Right ventricle myocardium superior (tissue), 1 donor: ENCODE measurements around the gene GPR27. TPM values are rescaled to one million over a fixed set of nuclear protein-coding genes. Genes with fewer than 3 reads are reported as not detected.

Source experiments
- ATAC-seq: fragments of 200-7000 bp; cut with Tn5 transposase; one replicate; pipeline ENCODE4 v1.9.1; 2020; ENCODE audit warnings: mild to moderate bottlenecking; ENCODE audit not compliant: poor library complexity
- DNase-seq: peaks from one replicate; pipeline ENCODE4 v3.0.0-alpha.2; 2020
- intact Hi-C: fragments of 100-400 bp; cut with DNase I; formaldehyde crosslinking; loops from one replicate; pipeline ENCODE4 v1.11.2; 2022
- total RNA-seq: library from RNA; stranded (reverse); fragmentation: NEBNext Ultra II Directional; extraction: Animal tissue kit (Norgen Biotek cat#: 25700); gene quantifications from one replicate; pipeline ENCODE4 v1.2.1, GENCODE V29; 2021
- donor health status: DM: no; HTN: yes; CAD: no; lungs with severe emphysema.

The GPR27 gene
- total RNA-seq, 1 donor from 2014 or later = 3.7 TPM

GRCh38 chr3:71779674-71780377, 26.2 kb downstream of the GPR27 start:
- DNase-seq = no peak
- intact Hi-C loops = no loop called here
- ATAC-seq = no peak

DNA sequence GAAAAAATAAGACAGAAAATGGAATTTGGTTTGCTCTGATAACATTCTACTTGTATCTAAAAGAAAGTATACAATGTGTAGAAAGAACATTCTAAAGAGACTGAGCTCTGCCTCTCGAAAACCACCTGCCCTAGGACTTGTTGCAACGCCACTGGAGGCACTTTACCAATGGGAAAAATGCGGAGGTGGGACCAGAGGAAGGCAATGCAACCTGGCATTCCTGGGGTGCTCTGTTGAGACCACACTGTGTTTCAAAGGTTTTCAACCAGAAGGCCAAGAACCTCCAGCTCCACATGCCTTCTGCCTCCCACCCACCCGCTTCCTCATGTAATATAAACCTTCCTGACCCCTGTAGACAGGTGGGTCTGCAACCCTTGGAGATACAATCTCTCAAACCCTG, 26.8 kb downstream of the GPR27 start:
- ATAC-seq (no peak), DNase-seq (no peak)
- intact Hi-C loops = no loop called here

DNA sequence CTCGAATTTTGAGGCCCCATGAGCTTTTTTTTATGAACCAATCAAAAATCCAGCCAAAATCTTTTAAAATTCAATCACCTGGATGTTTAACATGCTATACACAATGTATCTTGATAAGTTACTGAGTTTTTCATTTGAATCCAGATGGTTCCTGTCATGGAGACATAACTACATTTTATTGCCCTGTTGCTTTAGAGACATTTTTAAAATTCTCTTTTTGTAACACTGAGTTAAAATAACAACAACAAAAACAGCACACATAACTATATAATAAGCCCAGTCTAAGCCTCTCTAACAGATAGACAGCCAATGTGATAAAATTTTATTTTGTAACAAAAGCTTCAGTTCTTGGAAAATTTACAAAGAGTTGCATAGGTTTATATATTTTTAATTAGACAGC, 29.5 kb downstream of the GPR27 start:
- DNase-seq = no peak
- ATAC-seq = no peak
- intact Hi-C loops = no loop called here

- intact Hi-C loops = no loop called here
- ATAC-seq (no peak), DNase-seq (no peak)
These were observed 30.7 kb downstream of the GPR27 start for GRCh38 chr3:71784201-71784913.

DNA sequence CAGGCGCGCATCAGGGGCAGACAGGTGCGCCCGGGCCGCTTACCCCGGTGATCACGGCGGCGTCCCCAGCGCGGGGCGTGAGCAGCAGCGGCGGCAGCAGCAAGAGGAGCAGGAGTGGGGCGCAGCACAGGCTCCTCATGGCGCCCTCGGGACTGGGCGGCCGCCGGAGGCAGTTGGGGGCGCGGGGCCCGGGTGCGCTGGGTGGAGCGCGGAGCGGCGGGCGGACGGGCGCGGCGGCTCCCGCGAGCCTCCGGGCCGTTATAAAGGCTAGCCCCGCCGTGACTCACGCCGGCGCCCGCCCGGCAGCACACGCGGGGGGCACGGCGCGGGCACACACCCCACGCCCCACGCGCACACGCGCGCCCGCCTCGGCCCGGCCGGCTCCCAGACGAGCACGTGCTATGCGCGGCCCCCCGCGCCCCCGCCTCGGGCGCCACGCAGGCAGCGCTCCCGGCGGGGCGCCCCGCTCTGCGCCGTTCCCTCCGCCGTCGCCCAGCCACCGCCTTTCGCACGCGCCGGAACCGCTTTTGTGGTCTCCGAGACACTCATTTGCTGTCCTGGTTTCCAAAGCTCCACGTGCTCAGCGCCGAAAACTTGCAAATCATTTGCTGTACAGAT, 31.4 kb downstream of the GPR27 start, which contains the start of gene PROK2:
TSS of gene PROK2 (minus strand) at position 235 of the 618 bp plus-strand sequence. CDS start at position 139, 96 bp downstream.
- DNase-seq (no peak), ATAC-seq (no peak)
- intact Hi-C loops = no loop called here

GRCh38 chr3:71785532-71786216, 32.0 kb downstream of the GPR27 start:
- ATAC-seq = no peak
- DNase-seq = no peak
- intact Hi-C loops = no loop called here

GRCh38 chr3:71786217-71786549, 32.5 kb downstream of the GPR27 start:
- ATAC-seq (no peak), DNase-seq (no peak)
- intact Hi-C loops = no loop called here

GRCh38 chr3:71786551-71786950, 32.9 kb downstream of the GPR27 start:
- DNase-seq (no peak), ATAC-seq (no peak)
- intact Hi-C loops = no loop called here

- ATAC-seq (no peak), DNase-seq (no peak)
- intact Hi-C loops = no loop called here
These were observed 34.3 kb downstream of the GPR27 start for GRCh38 chr3:71787851-71788405.

- DNase-seq = no peak
- no peak for ATAC-seq
- intact Hi-C loops = no loop called here
These were observed 36.3 kb downstream of the GPR27 start for GRCh38 chr3:71789922-71790321.

DNA sequence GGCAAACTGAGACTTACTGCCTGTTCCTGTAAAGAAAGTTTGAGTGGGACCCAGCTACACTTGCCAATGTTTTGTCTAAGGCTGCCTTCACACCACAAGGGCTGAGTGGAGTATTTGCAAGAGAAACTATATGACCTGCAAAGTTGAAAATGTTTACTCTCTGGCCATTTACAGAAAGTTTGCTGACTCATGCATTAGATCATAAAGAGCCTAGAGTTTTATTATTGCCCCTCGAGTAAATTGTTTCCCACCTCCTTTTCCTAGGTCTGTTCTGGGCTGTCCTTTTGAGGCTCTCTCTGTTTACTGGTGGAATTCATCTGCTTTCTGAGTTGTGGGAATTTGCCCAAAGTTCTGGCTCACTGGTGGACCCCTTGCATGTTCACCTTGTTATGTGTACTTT, 38.0 kb downstream of the GPR27 start:
- no peak for ATAC-seq
- no peak for DNase-seq
- intact Hi-C loops = no loop called here

DNA sequence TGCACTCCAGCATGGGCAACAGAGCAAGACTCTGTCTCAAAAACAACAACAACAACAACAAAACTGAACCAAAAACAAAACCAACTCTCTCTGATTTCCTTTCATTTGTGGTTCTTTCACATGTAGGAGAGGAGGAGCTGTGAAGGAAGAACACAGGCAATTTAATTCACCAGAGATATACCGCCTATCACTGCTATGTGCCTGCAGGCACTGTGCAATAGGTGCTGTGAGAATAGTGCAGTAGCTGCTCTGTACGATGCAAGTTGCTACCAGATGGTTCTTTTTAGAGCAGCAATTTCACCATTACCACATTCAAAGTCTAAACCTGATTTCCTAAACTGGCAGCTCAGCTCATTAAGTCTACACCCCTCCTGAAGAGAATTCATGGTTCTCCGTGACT, 42.6 kb downstream of the GPR27 start:
- intact Hi-C loops = no loop called here
- no peak for DNase-seq
- ATAC-seq = no peak

GRCh38 chr3:71797455-71797854, 43.8 kb downstream of the GPR27 start:
- DNase-seq = no peak
- no peak for ATAC-seq
- intact Hi-C loops = no loop called here

- intact Hi-C loops = no loop called here
- no peak for ATAC-seq
- no peak for DNase-seq
These were observed 46.4 kb downstream of the GPR27 start for GRCh38 chr3:71800023-71800422.

GRCh38 chr3:71801986-71802385, 48.3 kb downstream of the GPR27 start:
- DNase-seq (no peak), ATAC-seq (no peak)
- intact Hi-C loops = no loop called here

DNA sequence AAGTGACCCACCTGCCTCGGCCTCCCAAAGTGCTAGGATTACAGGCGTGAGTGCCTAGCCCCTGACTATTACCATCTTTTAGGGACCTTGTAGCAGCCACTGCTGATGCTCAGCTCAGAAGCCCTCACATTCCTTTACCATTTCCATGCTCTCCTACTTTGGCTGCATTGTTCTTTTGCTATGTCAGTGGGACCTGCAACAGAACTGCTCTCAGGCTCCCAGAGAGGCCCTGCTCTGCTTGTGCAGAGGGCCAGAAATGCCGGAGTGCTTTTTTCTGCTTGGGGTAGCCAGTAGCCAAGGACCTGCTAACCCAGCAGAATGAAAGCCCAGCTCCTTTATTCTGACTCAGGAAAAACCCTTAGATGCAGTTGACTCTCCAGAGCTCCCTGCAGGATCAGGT, 49.6 kb downstream of the GPR27 start:
- intact Hi-C loops = no loop called here
- no peak for ATAC-seq
- DNase-seq = no peak

GRCh38 chr3:71805199-71805598, 51.5 kb downstream of the GPR27 start:
- ATAC-seq (no peak), DNase-seq (no peak)
- intact Hi-C loops = no loop called here

DNA sequence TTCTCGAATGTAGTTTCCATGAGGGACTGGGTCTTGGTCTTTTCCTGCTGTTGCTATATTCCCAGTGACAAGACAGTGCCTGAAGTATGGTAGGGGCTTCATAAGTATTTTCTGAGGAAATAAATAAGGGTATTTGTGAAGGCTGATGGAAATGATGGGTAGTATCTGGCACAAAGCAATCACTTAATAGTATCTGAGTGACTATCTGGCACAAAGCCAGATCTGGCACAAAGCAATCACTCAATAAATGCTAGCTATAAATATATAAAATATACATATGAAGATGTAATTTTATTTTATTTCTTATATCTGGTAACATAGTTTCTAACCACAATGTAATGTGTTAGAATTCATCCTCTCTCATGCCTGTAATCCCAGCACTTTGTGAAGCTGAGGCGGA, 52.0 kb downstream of the GPR27 start:
- DNase-seq = no peak
- no peak for ATAC-seq
- intact Hi-C loops = no loop called here
